Activated naive CD8-positive, alpha-beta T cell (primary cell): ENCODE measurements around the gene TRIM59.

Experiments used
- H3K27ac Mint-ChIP-seq: one replicate; pipeline ENCODE4 v1.8.0; 2021; ENCODE audit warnings: mixed read lengths
- H3K27me3 Mint-ChIP-seq: one replicate; pipeline ENCODE4 v1.8.0; 2021; ENCODE audit warnings: mixed read lengths
- H3K36me3 Mint-ChIP-seq: one replicate; pipeline ENCODE4 v1.8.0; 2021; ENCODE audit warnings: mixed read lengths
- H3K4me1 Mint-ChIP-seq: one replicate; pipeline ENCODE4 v1.8.0; 2021; ENCODE audit warnings: low read depth, mixed read lengths
- H3K4me3 Mint-ChIP-seq: one replicate; pipeline ENCODE4 v1.8.0; 2021; ENCODE audit warnings: mild to moderate bottlenecking, mixed read lengths
- H3K9me3 Mint-ChIP-seq: one replicate; pipeline ENCODE4 v1.8.0; 2021; ENCODE audit warnings: low read depth, mixed read lengths

Gene TRIM59

DNA sequence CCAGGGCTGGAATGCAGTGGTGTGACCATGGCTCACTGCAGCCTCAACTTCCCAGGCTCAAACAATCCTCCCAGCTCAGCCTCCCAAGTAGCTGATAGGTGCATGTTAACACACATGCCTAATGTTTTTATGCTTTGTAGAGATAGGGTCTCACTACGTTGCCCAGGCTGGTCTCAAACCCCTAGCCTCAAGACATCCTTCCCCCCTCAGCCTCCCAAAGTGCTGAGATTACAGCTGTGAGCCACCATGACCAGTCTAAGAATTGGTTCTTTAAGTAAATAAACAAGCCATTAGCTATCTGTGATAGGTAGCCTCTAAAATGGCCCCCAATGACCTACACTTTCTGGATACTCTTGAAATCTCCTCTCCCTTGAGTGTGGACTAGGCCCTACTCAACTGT lies 3.7 kb downstream of the TRIM59 start:
- H3K9me3 Mint-ChIP-seq, result peaks cover 4% of the 10 kb centered on the region
- H3K4me1 Mint-ChIP-seq, result peaks cover 41% of the 10 kb centered on the region
- H3K4me3 Mint-ChIP-seq, result no peak overlapping the region
- no peaks in the 10 kb centered on the region for H3K27me3 Mint-ChIP-seq
- no peak overlapping the region for H3K27ac Mint-ChIP-seq
- peaks cover 13% of the 10 kb centered on the region for H3K36me3 Mint-ChIP-seq

GRCh38 chr3:160444411-160444810 lies 5.2 kb downstream of the TRIM59 start:
- Mint-ChIP-seq H3K36me3 (peaks cover 22% of the 10 kb centered on the region), H3K27me3 (no peaks in the 10 kb centered on the region)

DNA sequence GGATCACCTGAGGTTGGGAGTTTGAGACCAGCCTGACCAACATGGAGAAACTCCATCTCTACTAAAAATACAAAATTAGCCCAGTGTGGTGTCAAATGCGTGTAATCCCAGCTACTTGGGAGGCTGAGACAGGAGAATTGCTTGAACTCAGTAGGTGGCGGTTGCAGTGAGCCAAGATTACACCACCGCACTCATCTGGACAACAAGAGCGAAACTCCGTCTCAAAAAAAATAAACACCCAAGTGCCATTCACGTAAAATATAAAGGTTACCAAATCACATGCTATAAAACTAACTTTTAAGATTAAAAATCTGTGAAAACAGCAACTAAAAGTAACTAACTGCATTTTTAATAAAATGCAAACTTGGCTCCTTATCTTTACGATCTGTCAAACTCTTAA lies 8.9 kb downstream of the TRIM59 start:
- Mint-ChIP-seq H3K36me3 (peaks cover 20% of the 10 kb centered on the region), H3K9me3 (peaks cover 4% of the 10 kb centered on the region), H3K27ac (no peak overlapping the region), H3K4me3 (no peak overlapping the region), H3K4me1 (peaks cover 46% of the 10 kb centered on the region), H3K27me3 (no peaks in the 10 kb centered on the region)

More at GRCh38 chr3:160444411-160444810, 5.2 kb downstream of the TRIM59 start:
- Mint-ChIP-seq H3K27ac (no peak overlapping the region), H3K4me3 (no peak overlapping the region), H3K9me3 (peaks cover 4% of the 10 kb centered on the region), H3K4me1 (peaks cover 41% of the 10 kb centered on the region)

DNA sequence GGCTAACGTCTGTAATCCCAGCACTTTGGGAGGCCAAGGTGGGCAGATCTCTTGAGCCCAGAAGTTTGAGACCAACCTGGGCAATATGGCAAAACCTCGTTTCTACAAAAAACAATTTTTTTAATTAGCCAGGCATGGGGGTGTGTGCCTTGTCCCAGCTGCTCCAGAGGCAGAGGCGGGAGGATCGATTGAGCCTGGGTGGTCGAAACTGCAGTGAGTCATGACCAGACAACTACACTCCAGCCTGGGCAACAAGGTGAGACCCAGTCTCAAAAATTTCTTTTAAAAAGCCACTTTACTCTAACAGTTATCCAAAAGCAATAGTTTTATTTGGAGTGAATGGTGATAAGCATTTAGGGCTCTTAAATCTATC lies 12.5 kb downstream of the TRIM59 start:
- Mint-ChIP-seq H3K4me1 (peaks cover 40% of the 10 kb centered on the region), H3K9me3 (no peaks in the 10 kb centered on the region), H3K27ac (no peak overlapping the region), H3K36me3 (peaks cover 17% of the 10 kb centered on the region), H3K27me3 (no peaks in the 10 kb centered on the region), H3K4me3 (no peak overlapping the region)

DNA sequence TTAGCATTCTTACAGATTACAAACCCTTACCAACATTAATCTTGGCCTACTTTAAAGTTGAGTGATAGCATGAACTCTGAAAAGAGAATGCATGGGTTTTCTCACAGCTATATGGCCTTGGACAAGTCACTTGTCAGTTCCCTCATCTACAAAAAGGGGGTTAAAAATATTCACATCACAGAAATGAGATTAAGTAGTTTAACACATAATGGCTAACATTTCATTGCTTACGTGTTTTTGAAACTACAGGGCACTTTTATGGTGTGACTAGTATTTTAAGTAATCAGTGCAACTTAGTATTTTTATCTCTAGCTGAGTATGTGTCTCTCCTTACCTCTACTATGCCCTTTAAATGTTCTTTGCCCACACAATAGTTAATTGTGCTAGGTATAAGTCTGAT lies 13.8 kb downstream of the TRIM59 start:
- no peaks in the 10 kb centered on the region for H3K9me3 Mint-ChIP-seq
- peaks cover 36% of the 10 kb centered on the region for H3K4me1 Mint-ChIP-seq
- H3K27ac Mint-ChIP-seq, result no peak overlapping the region
- H3K27me3 Mint-ChIP-seq, result no peaks in the 10 kb centered on the region
- peaks cover 14% of the 10 kb centered on the region for H3K36me3 Mint-ChIP-seq
- H3K4me3 Mint-ChIP-seq, result no peak overlapping the region

DNA sequence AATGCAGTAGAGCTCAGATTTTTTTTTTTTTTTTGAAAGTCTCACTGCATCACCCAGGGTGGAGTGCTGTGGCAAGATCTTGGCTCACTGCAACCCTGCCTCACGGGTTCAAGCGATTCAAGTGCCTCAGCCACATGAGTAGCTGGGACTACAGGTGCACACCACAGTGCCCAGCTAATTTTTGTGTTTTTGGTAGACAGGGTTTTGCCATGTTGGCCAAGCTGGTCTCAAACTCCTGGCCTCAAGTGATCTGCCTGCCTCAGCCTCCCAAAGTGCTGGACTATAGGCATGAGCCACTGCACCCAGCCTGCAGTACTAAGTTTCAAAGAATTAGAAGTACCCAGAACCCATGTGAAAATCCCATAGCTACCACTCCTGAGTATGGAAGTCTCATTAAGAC lies 14.5 kb downstream of the TRIM59 start:
- no peak overlapping the region for H3K27ac Mint-ChIP-seq
- peaks cover 11% of the 10 kb centered on the region for H3K36me3 Mint-ChIP-seq
- H3K27me3 Mint-ChIP-seq, result no peaks in the 10 kb centered on the region
- H3K4me1 Mint-ChIP-seq, result peaks cover 33% of the 10 kb centered on the region
- H3K9me3 Mint-ChIP-seq, result no peaks in the 10 kb centered on the region
- H3K4me3 Mint-ChIP-seq, result no peak overlapping the region

DNA sequence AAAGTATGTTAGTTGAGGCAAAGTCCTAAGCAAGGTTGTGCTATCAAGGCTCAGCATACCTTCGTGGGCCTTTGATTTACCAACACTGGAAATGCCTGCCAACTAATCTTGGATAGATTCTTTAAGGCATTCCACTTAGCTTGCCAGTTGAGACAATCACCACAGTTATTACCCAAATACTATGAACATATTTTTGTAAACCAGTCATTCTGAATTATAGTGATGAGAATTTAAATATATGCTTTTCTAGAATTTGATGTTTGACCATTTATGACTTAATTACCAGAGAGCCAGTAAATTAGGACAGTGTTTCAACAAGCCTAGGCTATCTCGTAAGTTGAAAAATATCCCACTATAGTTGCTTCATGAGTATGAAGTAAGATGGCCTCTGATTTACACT lies 15.5 kb downstream of the TRIM59 start:
- Mint-ChIP-seq H3K27ac (no peak overlapping the region), H3K36me3 (peaks cover 5% of the 10 kb centered on the region), H3K27me3 (no peaks in the 10 kb centered on the region)

DNA sequence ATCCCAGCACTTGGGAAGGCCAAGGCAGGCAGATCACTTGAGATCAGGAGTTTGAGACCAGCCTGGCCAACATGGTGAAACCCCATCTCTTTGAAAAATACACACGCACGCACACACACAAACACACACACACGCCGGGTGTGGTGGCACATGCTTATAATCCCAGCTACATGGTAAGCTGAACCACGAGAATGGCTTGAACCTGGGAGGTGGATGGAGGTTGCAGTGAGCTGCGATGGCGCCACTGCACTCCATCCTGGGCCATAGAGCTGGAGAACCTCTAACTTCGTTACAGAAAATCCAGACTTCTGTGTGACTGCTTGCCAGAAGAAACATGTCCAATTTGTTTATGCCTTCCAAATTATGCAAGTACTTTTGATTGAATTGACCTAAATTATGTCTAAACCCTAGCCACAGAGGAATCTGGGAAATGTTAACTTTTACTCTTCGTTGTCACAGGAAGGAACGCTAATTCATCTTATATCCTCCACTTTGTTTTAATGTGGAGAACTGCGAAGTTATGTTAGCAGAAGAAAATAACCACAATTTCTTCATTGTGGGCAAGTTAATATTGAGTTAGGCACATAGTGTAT lies 21.7 kb downstream of the TRIM59 start:
- H3K27me3 Mint-ChIP-seq, result no peaks in the 10 kb centered on the region
- H3K36me3 Mint-ChIP-seq, result peaks cover 4% of the 10 kb centered on the region
- H3K4me3 Mint-ChIP-seq, result no peak overlapping the region
- H3K4me1 Mint-ChIP-seq, result no peaks in the 10 kb centered on the region
- peak overlapping the region; percentile 16 for H3K27ac Mint-ChIP-seq
- no peaks in the 10 kb centered on the region for H3K9me3 Mint-ChIP-seq

More for the DNA sequence above, 15.5 kb downstream of the TRIM59 start:
- no peak overlapping the region for H3K4me3 Mint-ChIP-seq
- peaks cover 29% of the 10 kb centered on the region for H3K4me1 Mint-ChIP-seq
- no peaks in the 10 kb centered on the region for H3K9me3 Mint-ChIP-seq

DNA sequence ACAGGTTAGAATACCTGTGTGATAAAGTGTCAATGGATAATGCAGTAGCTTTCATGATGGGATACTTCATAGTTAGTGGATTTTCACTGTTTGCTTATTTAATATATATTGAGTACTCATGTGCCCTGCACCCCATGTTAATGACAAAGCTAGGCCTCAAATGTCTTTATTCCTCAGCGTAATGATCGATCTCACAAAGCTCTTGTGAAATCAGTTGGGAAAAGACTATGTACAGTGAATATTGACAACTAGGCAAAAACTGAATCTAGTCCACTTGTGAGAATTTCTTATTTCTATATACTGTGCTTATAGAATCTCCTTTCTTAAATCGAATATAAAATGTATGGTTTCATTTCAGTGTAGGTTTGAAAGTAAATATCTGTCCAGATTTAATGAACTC lies 32.3 kb downstream of the TRIM59 start:
- peaks cover 8% of the 10 kb centered on the region for H3K36me3 Mint-ChIP-seq
- H3K27me3 Mint-ChIP-seq, result no peaks in the 10 kb centered on the region
- no peak overlapping the region for H3K27ac Mint-ChIP-seq
- H3K9me3 Mint-ChIP-seq, result no peaks in the 10 kb centered on the region
- peaks cover 8% of the 10 kb centered on the region for H3K4me1 Mint-ChIP-seq
- no peak overlapping the region for H3K4me3 Mint-ChIP-seq

DNA sequence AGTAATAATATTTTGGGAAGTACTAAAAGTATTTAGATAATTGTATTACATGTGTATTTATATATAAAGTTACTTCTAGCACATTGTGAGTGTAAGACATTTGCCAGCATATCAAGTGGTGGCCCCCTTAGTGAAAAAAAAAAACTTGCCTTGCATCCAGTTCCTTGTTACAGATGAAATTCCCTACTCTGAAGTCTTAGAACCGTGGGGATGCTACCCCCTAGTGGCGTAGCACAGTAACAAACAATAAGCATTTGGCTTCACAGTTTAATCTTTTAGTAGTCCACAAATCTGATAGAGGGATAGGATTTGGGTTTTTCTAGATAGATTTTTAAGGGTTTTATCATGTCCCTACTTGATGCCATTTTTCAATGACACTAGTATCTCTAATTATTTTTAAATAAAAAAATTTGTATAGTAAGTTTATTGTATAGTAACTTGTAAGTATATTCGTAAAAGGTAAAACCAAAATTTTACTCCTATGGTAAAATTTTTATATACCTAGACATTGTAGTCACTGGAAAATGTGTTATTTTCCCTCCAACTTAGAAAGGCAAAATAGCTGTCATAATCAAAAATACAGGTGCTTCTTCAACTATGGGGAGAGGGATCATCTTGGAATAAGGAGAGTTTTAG lies 35.9 kb downstream of the TRIM59 start:
- Mint-ChIP-seq H3K27ac (no peak overlapping the region), H3K9me3 (no peaks in the 10 kb centered on the region), H3K4me1 (peaks cover 7% of the 10 kb centered on the region), H3K27me3 (no peaks in the 10 kb centered on the region), H3K36me3 (peaks cover 5% of the 10 kb centered on the region), H3K4me3 (no peak overlapping the region)

- no peak overlapping the region for H3K4me3 Mint-ChIP-seq
- no peaks in the 10 kb centered on the region for H3K9me3 Mint-ChIP-seq
- H3K27me3 Mint-ChIP-seq, result no peaks in the 10 kb centered on the region
- no peak overlapping the region for H3K27ac Mint-ChIP-seq
- peaks cover 9% of the 10 kb centered on the region for H3K4me1 Mint-ChIP-seq
- peaks cover 8% of the 10 kb centered on the region for H3K36me3 Mint-ChIP-seq
These were observed 37.1 kb downstream of the TRIM59 start for GRCh38 chr3:160412477-160412876.

GRCh38 chr3:160409812-160410610 lies 39.6 kb downstream of the TRIM59 start:
- no peaks in the 10 kb centered on the region for H3K27me3 Mint-ChIP-seq
- peaks cover 4% of the 10 kb centered on the region for H3K36me3 Mint-ChIP-seq
- H3K4me1 Mint-ChIP-seq, result peaks cover 3% of the 10 kb centered on the region
- H3K4me3 Mint-ChIP-seq, result no peak overlapping the region
- no peaks in the 10 kb centered on the region for H3K9me3 Mint-ChIP-seq
- no peak overlapping the region for H3K27ac Mint-ChIP-seq

- Mint-ChIP-seq H3K4me3 (peak overlapping the region; percentile 93), H3K36me3 (peaks cover 24% of the 10 kb centered on the region), H3K4me1 (peaks cover 36% of the 10 kb centered on the region), H3K27me3 (peaks cover 10% of the 10 kb centered on the region), H3K27ac (no peak overlapping the region), H3K9me3 (no peaks in the 10 kb centered on the region)
These were observed 45.7 kb downstream of the TRIM59 start for GRCh38 chr3:160403796-160404470.

- Mint-ChIP-seq H3K4me3 (peak overlapping the region; percentile 93), H3K36me3 (peaks cover 22% of the 10 kb centered on the region), H3K27ac (no peak overlapping the region), H3K27me3 (peaks cover 10% of the 10 kb centered on the region), H3K4me1 (peaks cover 43% of the 10 kb centered on the region), H3K9me3 (no peaks in the 10 kb centered on the region)
These were observed 46.5 kb downstream of the TRIM59 start for GRCh38 chr3:160403028-160403545.
